Stimulated activated naive CD8-positive, alpha-beta T cell treated with anti-CD3 and anti-CD28 coated beads, Interleukin-15, Interleukin-2, amounts not matched to agents 100 U/mL and 50 U/mL, for 24 hours (primary cell): ENCODE results near the gene DLG2.
"Not testable (repeated sequence)": the region's sequence is repeated elsewhere in the genome, so short reads cannot be mapped to it uniquely, and the experiment has no call there.

Source experiments
- ATAC-seq: fragments of 150-1000 bp; cut with Tn5 transposase; one replicate; pipeline ENCODE4 v1.10.0; 2021
- DNase-seq: peaks from one replicate; pipeline ENCODE4 v3.0.0; 2021

DLG2 gene

GRCh38 chr11:85110246-85110645 lies 516.9 kb downstream of the DLG2 start:
- not testable (repeated sequence) for ATAC-seq

GRCh38 chr11:85109141-85109540 lies 518.0 kb downstream of the DLG2 start:
- DNase-seq (no peak), ATAC-seq (no peak)

More at GRCh38 chr11:85110246-85110645, 516.9 kb downstream of the DLG2 start:
- not testable (repeated sequence) for DNase-seq

GRCh38 chr11:85105868-85106267 lies 521.3 kb downstream of the DLG2 start:
- no peak for DNase-seq
- ATAC-seq: no peak

GRCh38 chr11:85099522-85099921 lies 527.6 kb downstream of the DLG2 start:
- DNase-seq (no peak), ATAC-seq (no peak)

GRCh38 chr11:85098996-85099395 lies 528.1 kb downstream of the DLG2 start:
- DNase-seq: no peak
- ATAC-seq: no peak

GRCh38 chr11:85096939-85097338 lies 530.2 kb downstream of the DLG2 start:
- DNase-seq: no peak
- ATAC-seq: no peak

- ATAC-seq (no peak), DNase-seq (no peak)
Measured at GRCh38 chr11:85095239-85095638, 531.9 kb downstream of the DLG2 start.

- ATAC-seq (no peak), DNase-seq (no peak)
Measured at GRCh38 chr11:85094795-85095194, 532.3 kb downstream of the DLG2 start.

- ATAC-seq (no peak), DNase-seq (no peak)
Measured at GRCh38 chr11:85089654-85090053, 537.5 kb downstream of the DLG2 start.

- no peak for DNase-seq
- ATAC-seq: no peak
Measured at GRCh38 chr11:85088286-85088685, 538.9 kb downstream of the DLG2 start.

GRCh38 chr11:85086504-85087284 lies 540.5 kb downstream of the DLG2 start:
- ATAC-seq (no peak), DNase-seq (no peak)

GRCh38 chr11:85076535-85077330 lies 550.4 kb downstream of the DLG2 start:
- no peak for DNase-seq
- ATAC-seq: no peak

- ATAC-seq (no peak), DNase-seq (no peak)
Measured at GRCh38 chr11:85062659-85063058, 564.5 kb downstream of the DLG2 start.

- DNase-seq (no peak), ATAC-seq (no peak)
Measured at GRCh38 chr11:85052636-85053035, 574.5 kb downstream of the DLG2 start.

- DNase-seq (no peak), ATAC-seq (no peak)
Measured at GRCh38 chr11:85048801-85049200, 578.3 kb downstream of the DLG2 start.

GRCh38 chr11:85045716-85046115 lies 581.4 kb downstream of the DLG2 start:
- DNase-seq (no peak), ATAC-seq (no peak)

GRCh38 chr11:85044911-85045310 lies 582.2 kb downstream of the DLG2 start:
- DNase-seq: no peak
- ATAC-seq: no peak

GRCh38 chr11:85042361-85042760 lies 584.8 kb downstream of the DLG2 start:
- no peak for DNase-seq
- ATAC-seq: no peak

- no peak for DNase-seq
- no peak for ATAC-seq
Measured at GRCh38 chr11:85040166-85040565, 587.0 kb downstream of the DLG2 start.

GRCh38 chr11:85029964-85030363 lies 597.2 kb downstream of the DLG2 start:
- ATAC-seq: no peak
- DNase-seq: no peak

GRCh38 chr11:85028329-85029101 lies 598.6 kb downstream of the DLG2 start:
- no peak for ATAC-seq
- no peak for DNase-seq

GRCh38 chr11:85027346-85027745 lies 599.8 kb downstream of the DLG2 start:
- DNase-seq (no peak), ATAC-seq (no peak)

- ATAC-seq (no peak), DNase-seq (no peak)
Measured at GRCh38 chr11:85021058-85021457, 606.1 kb downstream of the DLG2 start.
